Measurements from ENCODE around the gene RETN.
"Not testable (repeated sequence)": the region's sequence is repeated elsewhere in the genome, so short reads cannot be mapped to it uniquely, and the experiment has no call there.

RETN gene

GRCh38 chr19:7638802-7639465, 29.9 kb upstream of the RETN start:
- no peak for DNase-seq

GRCh38 chr19:7639863-7640348, 28.9 kb upstream of the RETN start:
- no peak for DNase-seq

- DNase-seq: no peak
These were observed 28.0 kb upstream of the RETN start for GRCh38 chr19:7640803-7641202.

- DNase-seq: no peak
These were observed 27.3 kb upstream of the RETN start for GRCh38 chr19:7641290-7642276.

- no peak for DNase-seq
These were observed 26.4 kb upstream of the RETN start for GRCh38 chr19:7642295-7643030.

GRCh38 chr19:7643031-7643415, 25.8 kb upstream of the RETN start:
- no peak for DNase-seq

GRCh38 chr19:7643629-7644549, 25.0 kb upstream of the RETN start:
- not testable (repeated sequence) for DNase-seq

- no peak for DNase-seq
These were observed 24.3 kb upstream of the RETN start for GRCh38 chr19:7644550-7644877.

GRCh38 chr19:7645163-7645562, 23.7 kb upstream of the RETN start:
- DNase-seq: no peak

- DNase-seq: no peak
These were observed 23.0 kb upstream of the RETN start for GRCh38 chr19:7645656-7646425.

- DNase-seq: no peak
These were observed 22.5 kb upstream of the RETN start for GRCh38 chr19:7646426-7646700.

GRCh38 chr19:7647156-7647555, 21.7 kb upstream of the RETN start:
- no peak for DNase-seq

- no peak for DNase-seq
These were observed 20.4 kb upstream of the RETN start for GRCh38 chr19:7648265-7649014.

GRCh38 chr19:7650148-7650547, 18.7 kb upstream of the RETN start:
- DNase-seq: no peak

- DNase-seq: peak; percentile 84
These were observed 16.7 kb upstream of the RETN start for GRCh38 chr19:7652061-7652641.

- DNase-seq: no peak
These were observed 14.4 kb upstream of the RETN start for GRCh38 chr19:7654401-7654800.

- DNase-seq: no peak
These were observed 13.3 kb upstream of the RETN start for GRCh38 chr19:7655581-7655980.

- DNase-seq: no peak
These were observed 11.6 kb upstream of the RETN start for GRCh38 chr19:7657131-7657751.

GRCh38 chr19:7658219-7658686, 10.6 kb upstream of the RETN start:
- DNase-seq: no peak

All from NCI-H2107 (cell line).